SK-N-SH (cell line): Measurements from ENCODE around the gene MRPL19. TPM values are rescaled to one million over a fixed set of nuclear protein-coding genes. Genes with fewer than 3 reads are reported as not detected.

Experiments
- CTCF ChIA-PET: fragments of 300-600, 350-600 bp; formaldehyde crosslinking; extraction: SDS; loops from one replicate; lab custom pipeline; 2021; lab: Yijun Ruan, JAX
- POLR2A ChIA-PET: fragments of 350-600 bp; sonication (Branson Sonifier 250); formaldehyde crosslinking; extraction: SDS; loops from one replicate; lab custom pipeline; 2020; ENCODE audit warnings: antibody characterized with exemption, inconsistent platforms; lab: Yijun Ruan, JAX
- DNase-seq: peaks from one replicate; pipeline ENCODE4 v3.0.0; 2012
- H2AFZ ChIP-seq: fragments of 200-600 bp; sonication (generic); 2 replicates; pipeline ENCODE4 v1.8.1; 2016; ENCODE audit warnings: antibody characterized with exemption, mild to moderate bottlenecking, low read depth
- H3F3A ChIP-seq: fragments of 200-600 bp; sonication (generic); replicated peaks from 2 replicates; pipeline ENCODE3; 2016; ENCODE audit warnings: antibody characterized with exemption, mild to moderate bottlenecking; ENCODE audit not compliant: insufficient read depth
- H3K27ac ChIP-seq, 2 experiments: fragments of 200-500 bp in 1 of 2; fragments of 200-600 bp in 1 of 2; sonication (Bioruptor generic) in 1 of 2; sonication (generic), shearing (Covaris generic) in 1 of 2; 2 replicates each; pipeline versions ENCODE4 v1.5.1 to v1.6.1; 2014 to 2016; ENCODE audit warnings: low read depth in 2 of 2, inconsistent platforms in 1 of 2, low read length in 1 of 2, mild to moderate bottlenecking in 1 of 2, mixed read lengths in 1 of 2
- H3K27me3 ChIP-seq: fragments of 200-600 bp; sonication (generic), shearing (Covaris generic); 2 replicates; pipeline ENCODE4 v1.6.1; 2016; ENCODE audit warnings: mixed run types; ENCODE audit not compliant: insufficient read depth
- H3K36me3 ChIP-seq, 2 experiments: fragments of 200-500 bp in 1 of 2; fragments of 200-600 bp in 1 of 2; sonication (Bioruptor generic) in 1 of 2; sonication (generic) in 1 of 2; replicated peaks in 1 of 2; 2 replicates each; pipeline versions ENCODE3 to v1.5.1; 2014 to 2016; ENCODE audit warnings: low read length in 1 of 2, mild to moderate bottlenecking in 1 of 2; ENCODE audit not compliant: insufficient read depth in 2 of 2, control insufficient read depth in 1 of 2
- H3K4me1 ChIP-seq, 2 experiments: fragments of 200-500 bp in 1 of 2; fragments of 200-600 bp in 1 of 2; sonication (Bioruptor generic) in 1 of 2; sonication (generic), shearing (Covaris generic) in 1 of 2; 2 replicates each; pipeline versions ENCODE4 v1.5.1 to v1.6.1; 2014 to 2016; ENCODE audit warnings: low read depth in 1 of 2, low read length in 1 of 2, mixed run types in 1 of 2; ENCODE audit not compliant: insufficient read depth in 2 of 2, control insufficient read depth in 1 of 2
- H3K4me2 ChIP-seq: fragments of 200-600 bp; sonication (generic), shearing (Covaris generic); 2 replicates; pipeline ENCODE4 v1.6.1; 2017; ENCODE audit warnings: mixed run types
- H3K4me3 ChIP-seq, 2 experiments: fragments of 200-500 bp in 1 of 2; fragments of 200-600 bp in 1 of 2; sonication (Bioruptor generic) in 1 of 2; sonication (generic), shearing (Covaris generic) in 1 of 2; 2 replicates each; pipeline versions ENCODE4 v1.5.1 to v1.8.1; 2014 to 2016; ENCODE audit warnings: low read depth in 2 of 2, inconsistent platforms in 1 of 2, low read length in 1 of 2, mild to moderate bottlenecking in 1 of 2, mixed read lengths in 1 of 2, moderate library complexity in 1 of 2
- H3K79me2 ChIP-seq: fragments of 200-600 bp; sonication (generic); 2 replicates; pipeline ENCODE4 v1.8.1; 2017; ENCODE audit warnings: mild to moderate bottlenecking; ENCODE audit not compliant: insufficient read depth
- H3K9ac ChIP-seq: fragments of 200-600 bp; sonication (generic); 2 replicates; pipeline ENCODE4 v1.6.1; 2017; ENCODE audit warnings: mixed run types
- H3K9me2 ChIP-seq: fragments of 200-600 bp; sonication (generic); 2 replicates; pipeline ENCODE4 v1.6.1; 2017; ENCODE audit warnings: mixed run types
- H3K9me3 ChIP-seq: fragments of 200-600 bp; sonication (generic); 2 replicates; pipeline ENCODE4 v1.6.1; 2017; ENCODE audit warnings: mixed run types, mild to moderate bottlenecking, moderate library complexity
- H4K20me1 ChIP-seq: fragments of 200-600 bp; sonication (generic); 2 replicates; pipeline ENCODE4 v1.6.1; 2017; ENCODE audit warnings: mild to moderate bottlenecking, mixed run types; ENCODE audit not compliant: insufficient read depth
- CHD2 ChIP-seq: fragments of 150-350 bp; IDR thresholded peaks from 2 replicates; pipeline ENCODE4 v1.6.1; 2018; ENCODE audit warnings: low read length; ENCODE audit not compliant: partially characterized antibody
- ELF1 ChIP-seq: IDR thresholded peaks from 2 replicates; pipeline ENCODE4 v1.4.0; 2012
- EZH2phosphoT487 ChIP-seq: fragments of 200-600 bp; sonication (generic); IDR thresholded peaks from 2 replicates; pipeline ENCODE4 v1.6.1; 2017; ENCODE audit warnings: low read depth, mixed run types, mild to moderate bottlenecking, antibody characterized with exemption, moderate library complexity, borderline replicate concordance
- FOXJ3 ChIP-seq: sonication (generic); formaldehyde crosslinking; IDR thresholded peaks from 2 replicates; pipeline ENCODE4 v1.5.1; 2020; ENCODE audit warnings: mild to moderate bottlenecking, missing genetic modification reagents
- FOXM1 ChIP-seq: IDR thresholded peaks from 2 replicates; pipeline ENCODE4 v1.4.0; 2012; ENCODE audit warnings: low read depth, mild to moderate bottlenecking
- GATA2 ChIP-seq: sonication (generic); formaldehyde crosslinking; IDR thresholded peaks from 2 replicates; pipeline ENCODE4 v1.5.0; 2020; ENCODE audit warnings: mild to moderate bottlenecking, missing genetic modification reagents
- MEF2A ChIP-seq: IDR thresholded peaks from 2 replicates; pipeline ENCODE4 v1.4.0; 2012; ENCODE audit warnings: low read depth, borderline replicate concordance
- MXI1 ChIP-seq: IDR thresholded peaks from 2 replicates; pipeline ENCODE4 v1.6.1; 2012; ENCODE audit warnings: mild to moderate bottlenecking, low read depth, low read length, improper control_type of control experiment
- NFIC ChIP-seq: IDR thresholded peaks from 2 replicates; pipeline ENCODE4 v1.4.0; 2012; ENCODE audit warnings: borderline replicate concordance
- RXRA ChIP-seq: IDR thresholded peaks from 2 replicates; pipeline ENCODE4 v1.4.0; 2012; ENCODE audit warnings: low read depth, mild to moderate bottlenecking, borderline replicate concordance
- SIN3A ChIP-seq: IDR thresholded peaks from 2 replicates; pipeline ENCODE4 v1.6.1; 2012; ENCODE audit warnings: low read depth, mild to moderate bottlenecking, low read length, moderate library complexity, borderline replicate concordance
- TAF1 ChIP-seq: IDR thresholded peaks from 2 replicates; pipeline ENCODE4 v1.6.1; 2012; ENCODE audit warnings: low read depth, mild to moderate bottlenecking, low read length, moderate library complexity, borderline replicate concordance
- TCF12 ChIP-seq: IDR thresholded peaks from 2 replicates; pipeline ENCODE4 v1.4.0; 2012
- WGBS: methylation state at CpG from one replicate; pipeline ENCODE4 v1.1.6; 2017; ENCODE audit warnings: low lambda C conversion rate; 5-methylcytosine and 5-hydroxymethylcytosine counted together
- polyA plus RNA-seq, 3 experiments: library from polyadenylated mRNA; depleted of rRNA; stranded (reverse); fragments of >200 nt; gene quantifications; 2 replicates each; pipeline ENCODE4 v1.2.3, GENCODE V29; 2012
- TF ChIP-seq, protein P1 (sequence below): IDR thresholded peaks from 2 replicates; pipeline ENCODE4 v1.4.0; 2012; ENCODE audit warnings: low read depth, borderline replicate concordance
- TF ChIP-seq, protein P2 (sequence below): IDR thresholded peaks from 2 replicates; pipeline ENCODE4 v1.4.0; 2012; ENCODE audit warnings: low read depth
- TF ChIP-seq, protein P3 (sequence below): fragments of 150-350 bp; IDR thresholded peaks from 2 replicates; pipeline ENCODE4 v1.6.1; 2017; ENCODE audit warnings: antibody characterized with exemption, low read length, low read depth, borderline replicate concordance
- TF ChIP-seq, protein P4 (sequence below): IDR thresholded peaks from 2 replicates; pipeline ENCODE4 v1.4.0; 2012; ENCODE audit warnings: low read depth, borderline replicate concordance

Gene MRPL19
- polyA plus RNA-seq, 1 of the 3 experiments (the other 2 are of a cell fraction), result 15.4 TPM

DNA sequence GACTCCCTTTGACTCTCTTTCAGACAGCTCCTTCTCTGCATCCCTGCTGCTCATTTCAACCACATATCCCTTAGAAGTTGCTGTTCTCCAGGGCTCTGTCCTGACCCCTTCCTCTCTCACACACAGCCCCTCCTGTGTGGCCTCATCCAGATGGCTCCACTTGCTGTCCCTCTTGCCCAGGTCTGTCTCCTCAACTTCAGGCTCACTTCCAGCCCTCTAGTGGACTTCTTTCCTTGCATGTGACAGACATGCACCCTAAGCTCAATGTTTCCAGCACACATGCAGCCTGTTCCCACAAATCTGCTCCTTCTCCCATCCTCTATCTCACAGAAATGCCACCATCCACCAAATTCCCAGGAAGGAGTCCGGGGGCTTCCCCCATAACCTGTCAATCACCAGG lies 9.0 kb upstream of the MRPL19 start:
- Histone ChIP-seq H3K9me3 (no peaks in the 10 kb centered on the region), H3K79me2 (no peaks in the 10 kb centered on the region), H3K27ac (no peak overlapping the region), H3K9ac (no peak overlapping the region), H3K4me1 (peaks cover 1 to 12% of the 10 kb centered on the region in 2 experiments; a peak in 2 of 4 replicates), H4K20me1 (no peaks in the 10 kb centered on the region), H3K27me3 (no peaks in the 10 kb centered on the region; the same call in 1 of the 2 replicates), H3F3A (peaks cover 4% of the 10 kb centered on the region), H3K36me3 (no peaks in the 10 kb centered on the region), H3K4me3 (no peak overlapping the region), H2AFZ (no peak overlapping the region), H3K9me2 (no peaks in the 10 kb centered on the region), H3K4me2 (no peak overlapping the region)
- ChIA-PET CTCF (interaction anchor here (0.8 to 5.1 kb wide), 5 partner anchors 9 to 172 kb away, joined by 3 to 37 read pairs (median 6); no protein-coding TSS in a partner anchor), POLR2A (interaction anchor here (1.0 kb wide), 1 partner anchor 9 kb away, joined by 4 read pairs; the partner anchor contains the start of gene MRPL19)
- DNase-seq, result no peak
- 53% methylated on average over 1 of the region's 1 CpG for WGBS
- TF ChIP-seq MEF2A (no peak), SIN3A (no peak), TCF12 (no peak), ELF1 (no peak), FOXM1 (no peak), TAF1 (no peak), EZH2phosphoT487 (no peak), FOXJ3 (CRISPR knock-in tag) (no peak), GATA2 (CRISPR knock-in tag) (no peak)
- TF ChIP-seq, protein P1, sequence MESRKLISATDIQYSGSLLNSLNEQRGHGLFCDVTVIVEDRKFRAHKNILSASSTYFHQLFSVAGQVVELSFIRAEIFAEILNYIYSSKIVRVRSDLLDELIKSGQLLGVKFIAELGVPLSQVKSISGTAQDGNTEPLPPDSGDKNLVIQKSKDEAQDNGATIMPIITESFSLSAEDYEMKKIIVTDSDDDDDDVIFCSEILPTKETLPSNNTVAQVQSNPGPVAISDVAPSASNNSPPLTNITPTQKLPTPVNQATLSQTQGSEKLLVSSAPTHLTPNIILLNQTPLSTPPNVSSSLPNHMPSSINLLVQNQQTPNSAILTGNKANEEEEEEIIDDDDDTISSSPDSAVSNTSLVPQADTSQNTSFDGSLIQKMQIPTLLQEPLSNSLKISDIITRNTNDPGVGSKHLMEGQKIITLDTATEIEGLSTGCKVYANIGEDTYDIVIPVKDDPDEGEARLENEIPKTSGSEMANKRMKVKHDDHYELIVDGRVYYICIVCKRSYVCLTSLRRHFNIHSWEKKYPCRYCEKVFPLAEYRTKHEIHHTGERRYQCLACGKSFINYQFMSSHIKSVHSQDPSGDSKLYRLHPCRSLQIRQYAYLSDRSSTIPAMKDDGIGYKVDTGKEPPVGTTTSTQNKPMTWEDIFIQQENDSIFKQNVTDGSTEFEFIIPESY, result no peak

DNA sequence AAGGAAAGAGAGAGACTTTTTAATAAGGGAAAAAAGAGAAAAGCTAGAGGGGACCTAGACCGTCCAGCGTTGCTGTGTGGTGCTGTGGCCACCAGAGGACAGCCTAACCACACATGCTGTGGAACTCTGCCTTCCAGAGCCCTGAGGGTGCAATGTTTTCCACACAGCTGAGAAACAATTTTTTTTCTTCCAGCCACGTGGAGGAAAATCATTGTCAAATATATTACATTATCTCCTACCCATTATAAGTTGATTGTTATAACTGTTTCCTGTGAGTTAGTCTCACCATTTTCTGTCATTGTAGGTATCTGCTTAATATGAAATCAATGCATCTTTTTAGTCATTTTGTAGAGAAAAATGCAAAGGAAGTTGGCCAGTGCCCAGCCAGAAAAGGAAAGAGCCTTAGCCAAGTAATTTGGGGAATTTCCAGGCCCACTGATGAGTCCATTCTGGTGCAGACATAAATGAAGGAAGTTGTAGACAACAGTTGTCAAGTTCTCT lies 5.9 kb upstream of the MRPL19 start:
- H3K4me3 ChIP-seq, result peak overlapping the region in 1 of 2 experiments; percentile 42; a peak in 1 of 4 replicates
- ChIA-PET POLR2A (no interaction called here), CTCF (interaction anchor here (0.6 to 4.5 kb wide), 37 partner anchors 8 to 1881 kb away, joined by 3 to 30 read pairs (median 5); partner anchors contain the start of genes EVA1A and LRRTM4)
- H3K27me3 ChIP-seq, result no peaks in the 10 kb centered on the region; the same call in 1 of the 2 replicates
- H3K4me2 ChIP-seq, result peak overlapping the region; percentile 56; the same call in 1 of the 2 replicates
- H3K9me3 ChIP-seq, result no peaks in the 10 kb centered on the region
- no peak overlapping the region for H3K9ac ChIP-seq
- peak; percentile 66 for DNase-seq
- peaks cover 0 to 9% of the 10 kb centered on the region in 2 experiments; a peak in 2 of 4 replicates for H3K4me1 ChIP-seq
- no peaks in the 10 kb centered on the region for H4K20me1 ChIP-seq
- H3K36me3 ChIP-seq, result no peaks in the 10 kb centered on the region
- no peaks in the 10 kb centered on the region for H3K79me2 ChIP-seq
- H2AFZ ChIP-seq, result peak overlapping the region; percentile 73; the same call in 1 of the 2 replicates
- H3F3A ChIP-seq, result peaks cover 4% of the 10 kb centered on the region
- H3K9me2 ChIP-seq, result no peaks in the 10 kb centered on the region
- peak overlapping the region; percentile 17 to 74; a peak in 3 of 4 replicates for H3K27ac ChIP-seq
- 3% methylated on average over 3 of the region's 3 CpGs for WGBS
- peak; percentile 94 for TF ChIP-seq MXI1
- peak; percentile 61; the same call in 1 of the 2 replicates for TF ChIP-seq NFIC
- TF ChIP-seq, protein P2, sequence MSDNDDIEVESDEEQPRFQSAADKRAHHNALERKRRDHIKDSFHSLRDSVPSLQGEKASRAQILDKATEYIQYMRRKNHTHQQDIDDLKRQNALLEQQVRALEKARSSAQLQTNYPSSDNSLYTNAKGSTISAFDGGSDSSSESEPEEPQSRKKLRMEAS, result peak; percentile 90
- peak; percentile 54; the same call in 1 of the 2 replicates for TF ChIP-seq SIN3A
- no peak for TF ChIP-seq RXRA
- TF ChIP-seq, protein P3, sequence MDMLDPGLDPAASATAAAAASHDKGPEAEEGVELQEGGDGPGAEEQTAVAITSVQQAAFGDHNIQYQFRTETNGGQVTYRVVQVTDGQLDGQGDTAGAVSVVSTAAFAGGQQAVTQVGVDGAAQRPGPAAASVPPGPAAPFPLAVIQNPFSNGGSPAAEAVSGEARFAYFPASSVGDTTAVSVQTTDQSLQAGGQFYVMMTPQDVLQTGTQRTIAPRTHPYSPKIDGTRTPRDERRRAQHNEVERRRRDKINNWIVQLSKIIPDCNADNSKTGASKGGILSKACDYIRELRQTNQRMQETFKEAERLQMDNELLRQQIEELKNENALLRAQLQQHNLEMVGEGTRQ, result no peak
- TF ChIP-seq CHD2, result peak; percentile 36
- TF ChIP-seq, protein P4, sequence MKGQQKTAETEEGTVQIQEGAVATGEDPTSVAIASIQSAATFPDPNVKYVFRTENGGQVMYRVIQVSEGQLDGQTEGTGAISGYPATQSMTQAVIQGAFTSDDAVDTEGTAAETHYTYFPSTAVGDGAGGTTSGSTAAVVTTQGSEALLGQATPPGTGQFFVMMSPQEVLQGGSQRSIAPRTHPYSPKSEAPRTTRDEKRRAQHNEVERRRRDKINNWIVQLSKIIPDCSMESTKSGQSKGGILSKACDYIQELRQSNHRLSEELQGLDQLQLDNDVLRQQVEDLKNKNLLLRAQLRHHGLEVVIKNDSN, result no peak; the same call in 1 of the 2 replicates
- TF ChIP-seq, protein P1, result no peak
